MM.1S (cell line): ENCODE results near the gene F13A1.

ENCODE experiments used
- DNase-seq: peaks from one replicate; pipeline ENCODE4 v3.0.0-alpha.2; 2015
- H2AFZ ChIP-seq: fragments of 300-600 bp; sonication (generic); 2 replicates; pipeline ENCODE4 v1.6.0; 2016; ENCODE audit warnings: antibody characterized with exemption, low read length
- H3F3A ChIP-seq: fragments of 300-600 bp; sonication (generic); 2 replicates; pipeline ENCODE4 v1.6.1; 2016; ENCODE audit warnings: mild to moderate bottlenecking, antibody characterized with exemption, low read length, moderate library complexity, mixed read lengths; ENCODE audit not compliant: insufficient read depth
- H3K27ac ChIP-seq: fragments of 300-600 bp; sonication (generic); 2 replicates; pipeline ENCODE4 v1.5.1; 2016; ENCODE audit warnings: mild to moderate bottlenecking, low read length
- H3K27me3 ChIP-seq: fragments of 300-600 bp; sonication (generic); replicated peaks from 2 replicates; pipeline ENCODE4 v1.6.0; 2016; ENCODE audit warnings: low read length; ENCODE audit not compliant: insufficient read depth
- H3K36me3 ChIP-seq: fragments of 300-600 bp; sonication (generic); replicated peaks from 2 replicates; pipeline ENCODE4 v1.6.1; 2016; ENCODE audit warnings: mild to moderate bottlenecking, low read length, mixed read lengths; ENCODE audit not compliant: insufficient read depth
- H3K4me1 ChIP-seq: fragments of 300-600 bp; sonication (generic); 2 replicates; pipeline ENCODE4 v1.6.1; 2016; ENCODE audit warnings: low read length, mixed read lengths
- H3K4me2 ChIP-seq: fragments of 300-600 bp; sonication (generic); 2 replicates; pipeline ENCODE4 v1.6.0; 2016; ENCODE audit warnings: low read depth, low read length
- H3K4me3 ChIP-seq: fragments of 300-600 bp; sonication (generic); 2 replicates; pipeline ENCODE4 v1.5.1; 2016; ENCODE audit warnings: low read length, mixed read lengths
- H3K79me2 ChIP-seq: fragments of 300-600 bp; sonication (generic); 2 replicates; pipeline ENCODE4 v1.6.1; 2016; ENCODE audit warnings: mixed run types, low read length, mixed read lengths
- H3K9ac ChIP-seq: fragments of 300-600 bp; sonication (generic); 2 replicates; pipeline ENCODE4 v1.6.1; 2016; ENCODE audit warnings: low read length, mixed read lengths
- H3K9me2 ChIP-seq: fragments of 300-600 bp; sonication (generic); replicated peaks from 2 replicates; pipeline ENCODE4 v1.6.1; 2016; ENCODE audit warnings: mild to moderate bottlenecking, low read length, mixed read lengths; ENCODE audit not compliant: insufficient read depth
- H3K9me3 ChIP-seq: fragments of 300-600 bp; sonication (generic); replicated peaks from 2 replicates; pipeline ENCODE4 v1.6.1; 2016; ENCODE audit warnings: mild to moderate bottlenecking, low read length, mixed read lengths; ENCODE audit not compliant: insufficient read depth
- H4K20me1 ChIP-seq: fragments of 300-600 bp; sonication (generic); 2 replicates; pipeline ENCODE4 v1.6.1; 2016; ENCODE audit warnings: mild to moderate bottlenecking, low read length, moderate library complexity, mixed read lengths; ENCODE audit not compliant: insufficient read depth
- CTCF ChIP-seq: fragments of 300-600 bp; sonication (generic); IDR thresholded peaks from 2 replicates; pipeline ENCODE4 v1.5.1; 2016; ENCODE audit warnings: antibody characterized with exemption, low read length, mixed read lengths
- EZH2 ChIP-seq: fragments of 300-600 bp; sonication (generic); optimal IDR thresholded peaks from 2 replicates; pipeline ENCODE3; 2017; ENCODE audit warnings: low read depth, mild to moderate bottlenecking, antibody characterized with exemption, low read length, mixed read lengths
- EZH2phosphoT487 ChIP-seq: fragments of 300-600 bp; sonication (generic); IDR thresholded peaks from 2 replicates; pipeline ENCODE4 v1.6.1; 2018; ENCODE audit warnings: antibody characterized with exemption, low read length

Gene F13A1

GRCh38 chr6:6154335-6154734 lies 166.1 kb downstream of the F13A1 start:
- Histone ChIP-seq H3K27ac (no peak overlapping the region), H3K4me3 (no peak overlapping the region), H4K20me1 (no peaks in the 10 kb centered on the region)

GRCh38 chr6:6152060-6152459 lies 168.4 kb downstream of the F13A1 start:
- no peak overlapping the region for H3K9ac ChIP-seq
- no peaks in the 10 kb centered on the region for H3K79me2 ChIP-seq
- H3K9me2 ChIP-seq = no peaks in the 10 kb centered on the region
- no peak overlapping the region for H3K4me2 ChIP-seq
- no peak overlapping the region for H3K27ac ChIP-seq
- TF ChIP-seq EZH2 = no peak
- no peak for DNase-seq
- no peaks in the 10 kb centered on the region for H3K4me1 ChIP-seq
- no peaks in the 10 kb centered on the region for H3K27me3 ChIP-seq
- H3K9me3 ChIP-seq = no peaks in the 10 kb centered on the region
- H3K36me3 ChIP-seq = no peaks in the 10 kb centered on the region
- no peak overlapping the region for H3K4me3 ChIP-seq
- H3F3A ChIP-seq = no peaks in the 10 kb centered on the region
- H2AFZ ChIP-seq = no peak overlapping the region
- no peaks in the 10 kb centered on the region for H4K20me1 ChIP-seq

More at GRCh38 chr6:6154335-6154734, 166.1 kb downstream of the F13A1 start:
- H3K4me2 ChIP-seq = no peak overlapping the region
- no peaks in the 10 kb centered on the region for H3K36me3 ChIP-seq
- no peak overlapping the region for H2AFZ ChIP-seq
- no peaks in the 10 kb centered on the region for H3K4me1 ChIP-seq
- no peaks in the 10 kb centered on the region for H3K9me2 ChIP-seq
- H3F3A ChIP-seq = no peaks in the 10 kb centered on the region
- H3K79me2 ChIP-seq = no peaks in the 10 kb centered on the region
- no peaks in the 10 kb centered on the region for H3K27me3 ChIP-seq
- no peak overlapping the region for H3K9ac ChIP-seq
- no peak for DNase-seq
- TF ChIP-seq EZH2 = no peak
- TF ChIP-seq CTCF = no peak
- TF ChIP-seq EZH2phosphoT487 = no peak
- H3K9me3 ChIP-seq = no peaks in the 10 kb centered on the region

GRCh38 chr6:6148192-6148815 lies 172.2 kb downstream of the F13A1 start:
- Histone ChIP-seq H3K9me3 (no peaks in the 10 kb centered on the region), H3K27ac (no peak overlapping the region)
- no peak for TF ChIP-seq CTCF
- no peak for TF ChIP-seq EZH2
- no peak for TF ChIP-seq EZH2phosphoT487

GRCh38 chr6:6131492-6132109 lies 188.9 kb downstream of the F13A1 start:
- H3K36me3 ChIP-seq = no peaks in the 10 kb centered on the region
- no peaks in the 10 kb centered on the region for H3K9me3 ChIP-seq
- peak; percentile 36 for DNase-seq
- H3F3A ChIP-seq = no peaks in the 10 kb centered on the region
- no peak overlapping the region for H3K4me2 ChIP-seq
- H3K9ac ChIP-seq = no peak overlapping the region
- no peak overlapping the region for H3K4me3 ChIP-seq
- H3K4me1 ChIP-seq = no peaks in the 10 kb centered on the region
- no peaks in the 10 kb centered on the region for H3K79me2 ChIP-seq
- H3K27ac ChIP-seq = no peak overlapping the region
- no peak overlapping the region for H2AFZ ChIP-seq
- TF ChIP-seq CTCF (peak; percentile 66), EZH2 (no peak), EZH2phosphoT487 (no peak)
- H4K20me1 ChIP-seq = no peaks in the 10 kb centered on the region
- no peaks in the 10 kb centered on the region for H3K27me3 ChIP-seq
- no peaks in the 10 kb centered on the region for H3K9me2 ChIP-seq

More at GRCh38 chr6:6148192-6148815, 172.2 kb downstream of the F13A1 start:
- no peaks in the 10 kb centered on the region for H3K79me2 ChIP-seq
- H3F3A ChIP-seq = no peaks in the 10 kb centered on the region
- H3K4me1 ChIP-seq = no peaks in the 10 kb centered on the region
- no peak overlapping the region for H3K9ac ChIP-seq
- H3K9me2 ChIP-seq = no peaks in the 10 kb centered on the region
- H3K27me3 ChIP-seq = no peaks in the 10 kb centered on the region
- H3K4me2 ChIP-seq = no peak overlapping the region
- no peak overlapping the region for H3K4me3 ChIP-seq
- H3K36me3 ChIP-seq = no peaks in the 10 kb centered on the region
- DNase-seq = no peak
- H2AFZ ChIP-seq = no peak overlapping the region
- H4K20me1 ChIP-seq = no peaks in the 10 kb centered on the region
